GM18861 (cell line): ENCODE measurements around the gene XPO1.
A peak's percentile ranks its signal among the peaks of the same experiment; 100 is the strongest.
"Not testable (repeated sequence)": the region's sequence is repeated elsewhere in the genome, so short reads cannot be mapped to it uniquely, and the experiment has no call there.

Source experiments
- ATAC-seq: cut with Tn5 transposase; IDR thresholded peaks from one replicate; pipeline ENCODE4 v1.9.1; 2021; ENCODE audit not compliant: unreplicated experiment

Gene XPO1

GRCh38 chr2:61538200-61538919, at the start of gene XPO1:
Gene XPO1 (minus strand): TSS chr2:61538356. CDS start chr2:61533897, 4,459 bp downstream.
- ATAC-seq: peak; percentile 66

GRCh38 chr2:61586928-61587327, 48.8 kb upstream of the XPO1 start:
- not testable (repeated sequence) for ATAC-seq

GRCh38 chr2:61585383-61585782, 47.2 kb upstream of the XPO1 start:
- no peak for ATAC-seq

- ATAC-seq: not testable (repeated sequence)
Measured at GRCh38 chr2:61584368-61584767, 46.2 kb upstream of the XPO1 start.

GRCh38 chr2:61582165-61582564, 44.0 kb upstream of the XPO1 start:
- no peak for ATAC-seq

- ATAC-seq: no peak
Measured at GRCh38 chr2:61581716-61582115, 43.6 kb upstream of the XPO1 start.

GRCh38 chr2:61575447-61575859, 37.3 kb upstream of the XPO1 start:
- ATAC-seq: no peak

- ATAC-seq: no peak
Measured at GRCh38 chr2:61566566-61566965, 28.4 kb upstream of the XPO1 start.

- no peak for ATAC-seq
Measured at GRCh38 chr2:61562615-61563014, 24.5 kb upstream of the XPO1 start.

- ATAC-seq: no peak
Measured at GRCh38 chr2:61558160-61558559, 20.0 kb upstream of the XPO1 start.

GRCh38 chr2:61557381-61557780, 19.2 kb upstream of the XPO1 start:
- no peak for ATAC-seq

- no peak for ATAC-seq
Measured at GRCh38 chr2:61554604-61555003, 16.4 kb upstream of the XPO1 start.

GRCh38 chr2:61550375-61551209, 12.4 kb upstream of the XPO1 start:
- ATAC-seq: no peak

GRCh38 chr2:61549546-61549945, 11.4 kb upstream of the XPO1 start:
- ATAC-seq: no peak

- no peak for ATAC-seq
Measured at GRCh38 chr2:61543062-61543461, 4.9 kb upstream of the XPO1 start.

GRCh38 chr2:61540167-61540566, 2.0 kb upstream of the XPO1 start:
- not testable (repeated sequence) for ATAC-seq

GRCh38 chr2:61538920-61539520, 864 bp upstream of the XPO1 start:
- ATAC-seq: no peak

GRCh38 chr2:61537950-61538199, 281 bp downstream of the XPO1 start:
- no peak for ATAC-seq

GRCh38 chr2:61537277-61537949, 743 bp downstream of the XPO1 start:
- no peak for ATAC-seq

GRCh38 chr2:61536572-61537276, 1.4 kb downstream of the XPO1 start:
- ATAC-seq: peak; percentile 48

GRCh38 chr2:61536180-61536571, 2.0 kb downstream of the XPO1 start:
- no peak for ATAC-seq
